ENCODE measurements around the gene RIN1. TPM values are rescaled to one million over a fixed set of nuclear protein-coding genes. Genes with fewer than 3 reads are reported as not detected.
A peak's percentile ranks its signal among the peaks of the same experiment; 100 is the strongest.

RIN1 gene
- polyA plus RNA-seq, 3 donors: 6.1 to 15.4 (median 7.6) TPM

DNA sequence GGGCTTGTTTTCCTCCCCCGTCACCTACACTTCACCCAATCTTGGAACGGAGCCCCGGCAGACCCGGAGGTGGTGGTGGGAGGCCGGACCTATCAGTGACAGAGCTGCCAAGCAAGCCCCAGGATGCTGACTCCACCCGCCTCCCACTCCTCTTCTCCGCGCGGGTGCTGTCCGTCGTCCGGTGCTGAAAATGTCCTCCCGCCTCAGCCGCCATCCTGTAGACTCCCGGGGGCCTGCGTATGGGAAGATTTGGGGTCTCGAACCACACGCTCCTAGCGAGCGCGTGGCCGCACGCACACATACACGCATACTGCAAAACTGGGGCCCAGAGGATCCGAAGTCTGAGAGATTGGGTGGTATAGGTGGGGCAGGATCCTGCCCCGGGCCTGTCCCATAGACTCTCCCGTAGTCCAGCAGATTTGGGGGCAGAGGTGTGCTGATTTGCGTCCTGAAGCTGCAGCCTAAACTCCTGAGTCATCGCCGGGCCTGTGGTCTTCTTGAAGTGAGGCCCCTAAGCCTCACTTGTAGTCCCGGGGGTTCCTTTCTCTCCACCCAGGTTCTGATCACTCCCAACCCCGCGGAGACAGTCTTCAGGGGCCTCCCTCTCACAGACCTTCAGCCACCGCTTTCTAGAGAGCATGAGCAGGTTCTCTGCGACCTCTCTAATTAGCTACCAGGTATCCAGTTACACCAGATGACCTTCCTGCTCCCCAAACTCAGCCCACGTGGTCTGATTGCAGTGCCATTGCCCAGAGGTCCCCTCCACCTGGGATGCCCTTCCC lies 46.5 kb downstream of the RIN1 start:
- H3K4me3 Mint-ChIP-seq: peak overlapping the region; percentile 86 to 94
- peak overlapping the region; percentile 95 for H3K4me2 ChIP-seq (replicated peaks; ENCODE audit: extremely low read depth, low read length, poor library complexity, severe bottlenecking)
- peak overlapping the region; percentile 48 to 84 (median 58) for H3K4me3 ChIP-seq (replicated peaks in 1 of 3; ENCODE audit: low read depth in 2 of 3, low read length in 3 of 3)
- peak overlapping the region in 4 of 7 donors; percentile 37 to 82 (median 61) for H3K27ac Mint-ChIP-seq
- peaks cover 37 to 44% of the 10 kb centered on the region in 2 donors for H3K4me1 ChIP-seq (ENCODE audit: control insufficient read depth in 1 of 2, insufficient read depth in 2 of 2, low read length in 2 of 2)
- intact Hi-C loops (cut with micrococcal nuclease): loop anchor here in 1 of 2 donors (2.0 kb wide), 1 partner anchor 21 kb away; the partner anchor contains the start of gene RAB1B
- peaks cover 0 to 11% of the 10 kb centered on the region in 2 donors for H3K9me3 ChIP-seq (replicated peaks in 1 of 2; ENCODE audit: control insufficient read depth in 1 of 2, insufficient read depth in 1 of 2, low read length in 2 of 2)
- H4K20me1 ChIP-seq (ENCODE audit: insufficient read depth, low read length): peaks cover 6% of the 10 kb centered on the region
- peaks cover 33 to 49% (median 38%) of the 10 kb centered on the region in 3 donors for H3K27me3 Mint-ChIP-seq (ENCODE audit: low read depth in 3 of 3)
- 26% methylated on average over 11 of the region's 36 CpGs for WGBS (ENCODE audit: insufficient coverage)
- peaks cover 36% of the 10 kb centered on the region for H3K4me1 Mint-ChIP-seq
- H3K9me3 Mint-ChIP-seq: peaks cover 0 to 7% (median 4%) of the 10 kb centered on the region in 7 donors
- H3K27me3 ChIP-seq (ENCODE audit: control insufficient read depth in 2 of 2, insufficient read depth in 2 of 2, low read length in 2 of 2): peaks cover 24 to 44% of the 10 kb centered on the region in 2 donors
- peak overlapping the region; percentile 84 for H2AFZ ChIP-seq (ENCODE audit: insufficient read depth, low read depth, low read length, poor library complexity, severe bottlenecking)
- H3K9ac ChIP-seq (ENCODE audit: insufficient read depth, low read length, poor library complexity, severe bottlenecking): peak overlapping the region; percentile 75
- H3K79me2 ChIP-seq (ENCODE audit: insufficient read depth, low read length): no peaks in the 10 kb centered on the region
- peaks cover 4 to 16% of the 10 kb centered on the region in 2 donors for H3K36me3 Mint-ChIP-seq
- no peak overlapping the region for H3K27ac ChIP-seq (ENCODE audit: low read depth in 1 of 2, low read length in 2 of 2)
- DNase-seq: peak in 1 of 3 donors; percentile 38
- peaks cover 3 to 7% of the 10 kb centered on the region in 2 donors for H3K36me3 ChIP-seq (replicated peaks in 1 of 2; ENCODE audit: control insufficient read depth in 1 of 2, insufficient read depth in 2 of 2, low read length in 2 of 2)
- TF ChIP-seq, protein P1, sequence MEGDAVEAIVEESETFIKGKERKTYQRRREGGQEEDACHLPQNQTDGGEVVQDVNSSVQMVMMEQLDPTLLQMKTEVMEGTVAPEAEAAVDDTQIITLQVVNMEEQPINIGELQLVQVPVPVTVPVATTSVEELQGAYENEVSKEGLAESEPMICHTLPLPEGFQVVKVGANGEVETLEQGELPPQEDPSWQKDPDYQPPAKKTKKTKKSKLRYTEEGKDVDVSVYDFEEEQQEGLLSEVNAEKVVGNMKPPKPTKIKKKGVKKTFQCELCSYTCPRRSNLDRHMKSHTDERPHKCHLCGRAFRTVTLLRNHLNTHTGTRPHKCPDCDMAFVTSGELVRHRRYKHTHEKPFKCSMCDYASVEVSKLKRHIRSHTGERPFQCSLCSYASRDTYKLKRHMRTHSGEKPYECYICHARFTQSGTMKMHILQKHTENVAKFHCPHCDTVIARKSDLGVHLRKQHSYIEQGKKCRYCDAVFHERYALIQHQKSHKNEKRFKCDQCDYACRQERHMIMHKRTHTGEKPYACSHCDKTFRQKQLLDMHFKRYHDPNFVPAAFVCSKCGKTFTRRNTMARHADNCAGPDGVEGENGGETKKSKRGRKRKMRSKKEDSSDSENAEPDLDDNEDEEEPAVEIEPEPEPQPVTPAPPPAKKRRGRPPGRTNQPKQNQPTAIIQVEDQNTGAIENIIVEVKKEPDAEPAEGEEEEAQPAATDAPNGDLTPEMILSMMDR (IDR thresholded peaks at IDR 0.05): no peak

DNA sequence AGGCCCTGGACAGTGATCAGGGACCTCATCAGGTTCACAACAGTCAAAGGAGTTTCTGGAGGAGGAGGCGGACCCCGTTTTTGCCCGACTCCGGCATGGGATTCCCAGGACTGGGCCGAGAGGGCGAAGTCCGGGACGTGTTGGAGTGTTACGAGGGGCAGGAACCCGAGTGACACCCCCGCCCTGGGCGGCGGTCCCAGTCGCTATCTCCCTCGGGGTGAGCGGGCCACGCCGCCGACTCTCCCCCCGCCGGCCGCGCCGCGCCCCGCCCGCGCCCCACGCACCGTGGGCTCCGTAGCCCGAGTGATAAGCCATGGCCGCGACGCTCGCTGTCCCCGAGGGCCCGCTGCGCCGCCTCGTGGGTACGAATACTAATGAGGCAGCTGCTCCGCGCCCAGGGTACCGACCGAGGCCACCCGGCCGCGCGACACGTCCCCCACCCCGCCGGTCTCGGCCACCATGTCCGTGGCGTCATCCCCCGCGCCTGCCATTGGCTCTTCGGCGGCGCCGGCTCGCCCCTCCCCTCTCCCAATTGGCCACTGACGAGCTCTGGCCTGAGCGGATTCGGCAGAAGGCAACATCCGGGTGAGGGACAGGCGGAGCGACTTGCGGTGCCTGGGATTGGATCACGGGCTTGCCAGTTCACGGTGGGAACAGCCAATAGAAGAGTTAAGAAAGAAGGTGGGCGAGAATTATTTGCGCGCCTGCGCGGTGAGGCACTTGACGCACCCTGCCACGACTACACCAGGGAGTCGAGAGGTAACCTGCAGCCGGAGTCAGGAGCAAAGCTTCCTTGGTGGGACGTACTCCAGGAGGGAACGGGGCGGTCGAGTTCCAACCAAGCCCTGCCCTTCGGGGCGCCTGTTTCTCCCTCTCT lies 47.3 kb downstream of the RIN1 start, which contains the start of gene YIF1A:
Gene YIF1A (minus strand): TSS at position 473 of the 877 bp plus-strand sequence. CDS start 158 bp downstream, at position 315.
- Mint-ChIP-seq H3K9me3 (peaks cover 0 to 7% (median 4%) of the 10 kb centered on the region in 7 donors), H3K27ac (peak within 1 kb of the TSS; percentile 82 to 90 (median 84)), H3K4me1 (peaks cover 36% of the 10 kb centered on the region), H3K4me3 (peak within 1 kb of the TSS; percentile 86 to 94), H3K36me3 (peaks cover 9 to 20% of the 10 kb centered on the region in 2 donors), H3K27me3 (ENCODE audit: low read depth in 3 of 3) (peaks cover 31 to 41% (median 38%) of the 10 kb centered on the region in 3 donors)
- peaks cover 3 to 14% of the 10 kb centered on the region in 2 donors for H3K36me3 ChIP-seq (replicated peaks in 1 of 2; ENCODE audit: control insufficient read depth in 1 of 2, insufficient read depth in 2 of 2, low read length in 2 of 2)
- TF ChIP-seq, protein P1 (IDR thresholded peaks at IDR 0.05): no peak
- H3K27me3 ChIP-seq (ENCODE audit: control insufficient read depth in 2 of 2, insufficient read depth in 2 of 2, low read length in 2 of 2): peaks cover 24 to 41% of the 10 kb centered on the region in 2 donors
- H3K4me1 ChIP-seq (ENCODE audit: control insufficient read depth in 1 of 2, insufficient read depth in 2 of 2, low read length in 2 of 2): peaks cover 37 to 44% of the 10 kb centered on the region in 2 donors
- H3K27ac ChIP-seq (ENCODE audit: low read depth in 1 of 2, low read length in 2 of 2): peak within 1 kb of the TSS; percentile 37 to 74
- H3K79me2 ChIP-seq (ENCODE audit: insufficient read depth, low read length): no peaks in the 10 kb centered on the region
- H4K20me1 ChIP-seq (ENCODE audit: insufficient read depth, low read length): peaks cover 6% of the 10 kb centered on the region
- H3K9me3 ChIP-seq (replicated peaks in 1 of 2; ENCODE audit: control insufficient read depth in 1 of 2, insufficient read depth in 1 of 2, low read length in 2 of 2): peaks cover 0 to 11% of the 10 kb centered on the region in 2 donors
- intact Hi-C loops (cut with micrococcal nuclease): loop anchor here in 1 of 2 donors (2.0 kb wide), 1 partner anchor 20 kb away; the partner anchor contains the start of gene RAB1B
- peak within 1 kb of the TSS; percentile 84 for H2AFZ ChIP-seq (ENCODE audit: insufficient read depth, low read depth, low read length, poor library complexity, severe bottlenecking)
- WGBS (ENCODE audit: insufficient coverage): under 1% methylated on average over 85 of the region's 87 CpGs
- H3K4me2 ChIP-seq (replicated peaks; ENCODE audit: extremely low read depth, low read length, poor library complexity, severe bottlenecking): peak within 1 kb of the TSS; percentile 95
- peak within 1 kb of the TSS; percentile 77 to 84 (median 81) for H3K4me3 ChIP-seq (replicated peaks in 1 of 3; ENCODE audit: low read depth in 2 of 3, low read length in 3 of 3)
- peak within 1 kb of the TSS; percentile 75 for H3K9ac ChIP-seq (ENCODE audit: insufficient read depth, low read length, poor library complexity, severe bottlenecking)
- DNase-seq: peak; percentile 98 to 99 (median 98)

Measured in CD14-positive monocyte (primary cell).